IMR-90 (cell line): ENCODE measurements around the gene TTLL7. TPM values are rescaled to one million over a fixed set of nuclear protein-coding genes. Genes with fewer than 3 reads are reported as not detected.

ENCODE experiments used
- ATAC-seq: fragments of 200-7000 bp; cut with Tn5 transposase; 2 replicates; pipeline ENCODE4 v1.9.1; 2020; ENCODE audit warnings: low read depth, mild to moderate bottlenecking, moderate library complexity
- BruUV-seq: library from RNA; stranded (reverse); fragments of 400-500 nt; replicated peaks from 2 replicates; lab custom pipeline; 2021; lab: Mats Ljungman, UMichigan
- CTCF ChIA-PET: fragments of 300-600 bp; formaldehyde crosslinking; extraction: SDS; loops from one replicate; lab custom pipeline; 2021; ENCODE audit warnings: antibody characterized with exemption; lab: Yijun Ruan, JAX
- POLR2A ChIA-PET: fragments of 300-600 bp; sonication (Branson Sonifier 250); formaldehyde crosslinking; loops from one replicate; lab custom pipeline; 2022; ENCODE audit warnings: antibody characterized with exemption; ENCODE audit not compliant: unreplicated experiment; lab: Charles Lee
- DNase-seq: peaks from one replicate; pipeline ENCODE4 v3.0.0; 2013
- H2AFZ ChIP-seq: replicated peaks from 2 replicates; pipeline ENCODE3; 2013; ENCODE audit warnings: low read length, mild to moderate bottlenecking; ENCODE audit not compliant: poor library complexity
- H2AK5ac ChIP-seq: 2 replicates; pipeline ENCODE4 v1.6.1; 2013; ENCODE audit warnings: low read depth, low read length, inconsistent platforms
- H2AK9ac ChIP-seq: replicated peaks from 2 replicates; pipeline ENCODE3; 2013; ENCODE audit warnings: mild to moderate bottlenecking, low read depth, low read length, moderate library complexity; ENCODE audit not compliant: poor library complexity
- H2BK120ac ChIP-seq: 2 replicates; pipeline ENCODE4 v1.6.1; 2013; ENCODE audit warnings: low read depth, low read length, inconsistent platforms
- H2BK15ac ChIP-seq: 3 replicates; pipeline ENCODE4 v1.6.1; 2013; ENCODE audit warnings: low read depth, low read length, inconsistent platforms
- H2BK20ac ChIP-seq: 2 replicates; pipeline ENCODE4 v1.6.1; 2013; ENCODE audit warnings: low read depth, mild to moderate bottlenecking, inconsistent platforms, low read length, moderate library complexity
- H2BK5ac ChIP-seq: 2 replicates; pipeline ENCODE4 v1.6.1; 2013; ENCODE audit warnings: mild to moderate bottlenecking, low read depth, low read length, inconsistent platforms; ENCODE audit not compliant: poor library complexity, severe bottlenecking
- H3K14ac ChIP-seq: replicated peaks from 2 replicates; pipeline ENCODE4 v1.6.1; 2013; ENCODE audit warnings: low read depth, low read length, inconsistent platforms
- H3K18ac ChIP-seq: 2 replicates; pipeline ENCODE4 v1.6.1; 2013; ENCODE audit warnings: low read depth, low read length, control low read depth
- H3K23ac ChIP-seq: 2 replicates; pipeline ENCODE4 v1.6.1; 2013; ENCODE audit warnings: low read depth, low read length, inconsistent platforms
- H3K27ac ChIP-seq: 2 replicates; pipeline ENCODE4 v1.5.1; 2013; ENCODE audit warnings: mild to moderate bottlenecking, control low read depth, low read length; ENCODE audit not compliant: insufficient read depth
- H3K27me3 ChIP-seq: 2 replicates; pipeline ENCODE4 v1.6.1; 2013; ENCODE audit warnings: low read length; ENCODE audit not compliant: control insufficient read depth, insufficient read depth
- H3K36me3 ChIP-seq: 2 replicates; pipeline ENCODE4 v1.6.1; 2013; ENCODE audit warnings: low read length, mixed read lengths; ENCODE audit not compliant: control insufficient read depth, insufficient read depth
- H3K4ac ChIP-seq: 2 replicates; pipeline ENCODE4 v1.6.1; 2013; ENCODE audit warnings: low read depth, low read length, inconsistent platforms
- H3K4me1 ChIP-seq: 2 replicates; pipeline ENCODE4 v1.6.1; 2013; ENCODE audit warnings: low read length, mixed read lengths; ENCODE audit not compliant: control insufficient read depth, insufficient read depth
- H3K4me2 ChIP-seq: 2 replicates; pipeline ENCODE4 v1.6.1; 2013; ENCODE audit warnings: low read depth, mild to moderate bottlenecking, control low read depth, low read length, moderate library complexity
- H3K4me3 ChIP-seq: 2 replicates; pipeline ENCODE4 v1.5.1; 2013; ENCODE audit warnings: low read depth, mild to moderate bottlenecking, control low read depth, low read length, moderate library complexity; ENCODE audit not compliant: insufficient read depth
- H3K56ac ChIP-seq: 2 replicates; pipeline ENCODE4 v1.6.1; 2013; ENCODE audit warnings: low read length, inconsistent platforms; ENCODE audit not compliant: insufficient read depth; ENCODE audit errors: extremely low read depth
- H3K79me1 ChIP-seq, 2 experiments: 2 replicates each; pipeline ENCODE4 v1.6.1; 2013; ENCODE audit warnings: low read length in 2 of 2, inconsistent platforms in 1 of 2, low read depth in 1 of 2
- H3K9ac ChIP-seq: 2 replicates; pipeline ENCODE4 v1.6.1; 2013; ENCODE audit warnings: low read depth, low read length, control low read depth
- H3K9me1 ChIP-seq: 2 replicates; pipeline ENCODE4 v1.6.1; 2013; ENCODE audit warnings: low read length, inconsistent platforms; ENCODE audit not compliant: insufficient read depth
- H3K9me3 ChIP-seq: 2 replicates; pipeline ENCODE4 v1.6.1; 2013; ENCODE audit warnings: low read length; ENCODE audit not compliant: control insufficient read depth, insufficient read depth
- H4K20me1 ChIP-seq: 2 replicates; pipeline ENCODE4 v1.6.1; 2013; ENCODE audit warnings: low read length, inconsistent platforms; ENCODE audit not compliant: insufficient read depth
- H4K5ac ChIP-seq: 2 replicates; pipeline ENCODE4 v1.6.1; 2013; ENCODE audit warnings: mild to moderate bottlenecking, low read depth, low read length, control low read depth
- H4K8ac ChIP-seq, 2 experiments: 2 replicates each; pipeline ENCODE4 v1.6.1; 2013; ENCODE audit warnings: low read depth in 2 of 2, low read length in 2 of 2, control low read depth in 1 of 2, inconsistent platforms in 1 of 2
- H4K91ac ChIP-seq: 2 replicates; pipeline ENCODE4 v1.6.1; 2013; ENCODE audit warnings: low read depth, low read length, inconsistent platforms; ENCODE audit not compliant: insufficient read depth
- CTCF ChIP-seq: conservative IDR thresholded peaks from 2 replicates; pipeline ENCODE4 v1.5.1; 2012; ENCODE audit warnings: mild to moderate bottlenecking, low read depth, low read length, improper control_type of control experiment
- POLR2A ChIP-seq: IDR thresholded peaks from 2 replicates; pipeline ENCODE4 v1.6.1; 2012; ENCODE audit warnings: mild to moderate bottlenecking, low read depth, low read length
- RAD21 ChIP-seq: IDR thresholded peaks from 2 replicates; pipeline ENCODE4 v1.6.1; 2012; ENCODE audit warnings: low read length, improper control_type of control experiment
- SMC3 ChIP-seq: fragments of 150-350 bp; IDR thresholded peaks from 2 replicates; pipeline ENCODE4 v1.6.1; 2016; ENCODE audit warnings: low read depth, mild to moderate bottlenecking, antibody characterized with exemption, low read length, moderate library complexity
- USF2 ChIP-seq: fragments of 150-350 bp; IDR thresholded peaks from 2 replicates; pipeline ENCODE4 v1.6.1; 2017; ENCODE audit warnings: mild to moderate bottlenecking, antibody characterized with exemption, low read length, low read depth
- WGBS, 2 experiments: methylation state at CpG; one replicate each; pipeline versions ENCODE4 v1.1.5 to v1.1.7; 2013; ENCODE audit warnings: missing lambda C conversion rate in 2 of 2; ENCODE audit not compliant: insufficient read length in 1 of 2; ENCODE audit errors: extremely low coverage in 2 of 2; 5-methylcytosine and 5-hydroxymethylcytosine counted together
- dilution Hi-C: fragments of 300-500 bp; cut with HindIII; formaldehyde crosslinking; loops from one replicate; pipeline ENCODE4 v1.14.3; 2018; ENCODE audit warnings: low sequenced_read_pairs; ENCODE audit not compliant: unreplicated experiment
- in situ Hi-C: fragments of 300-500 bp; cut with MboI; formaldehyde crosslinking; loops from 3 replicates; pipeline ENCODE4 v1.14.3; 2019; ENCODE audit warnings: low sequenced_read_pairs, inconsistent platforms, mixed read lengths
- intact Hi-C: fragments of 100-400 bp; cut with micrococcal nuclease; formaldehyde crosslinking; loops from 2 replicates; pipeline ENCODE4 v1.10.0; 2022
- polyA plus RNA-seq, 3 experiments: library from polyadenylated mRNA; depleted of rRNA; stranded (reverse); fragments of >200 nt; gene quantifications; 2 replicates each; pipeline ENCODE4 v1.2.3, GENCODE V29; 2012; ENCODE audit warnings: low replicate concordance in 1 of 3
- total RNA-seq: library from RNA; depleted of rRNA; stranded (reverse); fragments of >200 nt; gene quantifications from 2 replicates; pipeline ENCODE4 v1.2.3, GENCODE V29; 2012

Gene TTLL7
- total and polyA plus RNA-seq, 2 of the 4 experiments (the other 2 are of a cell fraction): 5.7 to 8.1 TPM

- intact Hi-C loops: loop anchor here (1.0 to 10.0 kb wide), 3 partner anchors 218 to 867 kb away; no protein-coding TSS in a partner anchor
Observed at GRCh38 chr1:83905315-83905907, 93.5 kb downstream of the TTLL7 start.

More at GRCh38 chr1:83905315-83905907, 93.5 kb downstream of the TTLL7 start:
- Histone ChIP-seq H2AK9ac (no peak overlapping the region), H2BK15ac (no peak overlapping the region), H4K5ac (no peak overlapping the region), H3K27me3 (no peaks in the 10 kb centered on the region), H3K9me1 (no peaks in the 10 kb centered on the region), H2BK120ac (no peak overlapping the region), H3K23ac (no peak overlapping the region), H4K8ac (no peak overlapping the region), H3K27ac (no peak overlapping the region), H3K56ac (no peak overlapping the region), H3K4ac (no peak overlapping the region), H3K9ac (no peak overlapping the region), H2AFZ (no peak overlapping the region), H3K4me3 (no peak overlapping the region), H2BK5ac (no peak overlapping the region), H2AK5ac (no peak overlapping the region), H3K36me3 (peaks cover 3% of the 10 kb centered on the region; the same call in 1 of the 2 replicates), H4K91ac (no peak overlapping the region), H3K14ac (no peak overlapping the region), H2BK20ac (no peak overlapping the region), H4K20me1 (no peaks in the 10 kb centered on the region), H3K9me3 (no peaks in the 10 kb centered on the region), H3K4me2 (no peak overlapping the region), H3K18ac (no peak overlapping the region), H3K4me1 (peaks cover 2% of the 10 kb centered on the region; the same call in 1 of the 2 replicates), H3K79me1 (no peaks in the 10 kb centered on the region)
- in situ Hi-C loops: no loop called here
- BruUV-seq: no TSS peak
- CTCF ChIA-PET: no interaction called here
- no CpG with 5 or more reads among the region's 3 CpGs for WGBS, 2 experiments
- no peak for ATAC-seq
- dilution Hi-C loops: no loop called here
- TF ChIP-seq SMC3 (0 out of 2 replicates have a peak, but pooled peaks have one; percentile 25), USF2 (no peak), CTCF (peak; percentile 60), POLR2A (no peak), RAD21 (peak; percentile 48; the same call in 1 of the 2 replicates)
- POLR2A ChIA-PET: no interaction called here
- DNase-seq: peak; percentile 22
